Nephron (organoid): ENCODE data around the gene TGFA.

Source experiments
- H3K27ac Mint-ChIP-seq, 3 experiments: 2 replicates each; pipeline ENCODE4 v1.8.0; 2020; ENCODE audit warnings: mixed read lengths in 3 of 3, mild to moderate bottlenecking in 2 of 3, moderate library complexity in 1 of 3
- H3K27me3 Mint-ChIP-seq: 2 replicates; pipeline ENCODE4 v1.8.0; 2021; ENCODE audit warnings: low read depth, mild to moderate bottlenecking, moderate library complexity, mixed read lengths
- H3K36me3 Mint-ChIP-seq: 2 replicates; pipeline ENCODE4 v1.8.0; 2020; ENCODE audit warnings: low read depth, mixed read lengths
- H3K4me1 Mint-ChIP-seq: 2 replicates; pipeline ENCODE4 v1.8.0; 2020; ENCODE audit warnings: mixed read lengths
- H3K4me3 Mint-ChIP-seq, 3 experiments: 2 replicates each; pipeline ENCODE4 v1.8.0; 2020; ENCODE audit warnings: mild to moderate bottlenecking in 3 of 3, mixed read lengths in 3 of 3, moderate library complexity in 2 of 3
- H3K9me3 Mint-ChIP-seq: 2 replicates; pipeline ENCODE4 v1.8.0; 2020; ENCODE audit warnings: mixed read lengths
- TF ChIP-seq, protein P1 (sequence below), 3 experiments: fragments of 200-600 bp; sonication (generic); IDR thresholded peaks; one replicate each; pipeline ENCODE4 v1.5.0; 2021; ENCODE audit warnings: antibody characterized with exemption in 3 of 3; ENCODE audit not compliant: unreplicated experiment in 3 of 3

TGFA gene

DNA sequence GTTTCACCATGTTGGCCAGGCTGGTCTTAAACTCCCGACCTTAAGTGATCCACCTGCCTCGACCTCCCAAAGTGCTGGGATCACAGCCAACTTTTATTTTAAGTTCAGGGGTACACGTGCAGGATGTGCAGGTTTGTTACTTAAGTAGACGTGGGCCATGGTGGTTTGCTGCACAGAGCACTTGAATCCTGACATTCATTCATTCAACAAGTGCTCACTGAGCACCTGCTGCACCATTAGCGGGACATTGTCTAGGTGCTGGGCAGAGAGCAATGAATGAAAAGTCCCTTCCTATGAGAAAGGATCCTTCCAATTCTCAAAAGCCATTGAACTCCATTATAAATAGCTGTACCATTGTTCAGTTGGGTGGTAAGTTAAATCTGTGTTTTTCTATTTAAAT is 31.0 kb downstream of the TGFA start:
- TF ChIP-seq, protein P1, sequence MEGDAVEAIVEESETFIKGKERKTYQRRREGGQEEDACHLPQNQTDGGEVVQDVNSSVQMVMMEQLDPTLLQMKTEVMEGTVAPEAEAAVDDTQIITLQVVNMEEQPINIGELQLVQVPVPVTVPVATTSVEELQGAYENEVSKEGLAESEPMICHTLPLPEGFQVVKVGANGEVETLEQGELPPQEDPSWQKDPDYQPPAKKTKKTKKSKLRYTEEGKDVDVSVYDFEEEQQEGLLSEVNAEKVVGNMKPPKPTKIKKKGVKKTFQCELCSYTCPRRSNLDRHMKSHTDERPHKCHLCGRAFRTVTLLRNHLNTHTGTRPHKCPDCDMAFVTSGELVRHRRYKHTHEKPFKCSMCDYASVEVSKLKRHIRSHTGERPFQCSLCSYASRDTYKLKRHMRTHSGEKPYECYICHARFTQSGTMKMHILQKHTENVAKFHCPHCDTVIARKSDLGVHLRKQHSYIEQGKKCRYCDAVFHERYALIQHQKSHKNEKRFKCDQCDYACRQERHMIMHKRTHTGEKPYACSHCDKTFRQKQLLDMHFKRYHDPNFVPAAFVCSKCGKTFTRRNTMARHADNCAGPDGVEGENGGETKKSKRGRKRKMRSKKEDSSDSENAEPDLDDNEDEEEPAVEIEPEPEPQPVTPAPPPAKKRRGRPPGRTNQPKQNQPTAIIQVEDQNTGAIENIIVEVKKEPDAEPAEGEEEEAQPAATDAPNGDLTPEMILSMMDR (IDR thresholded peaks at IDR 0.05; ENCODE audit: unreplicated experiment in 3 of 3): no peak
- Mint-ChIP-seq H3K4me1 (no peaks in the 10 kb centered on the region), H3K4me3 (no peak overlapping the region), H3K36me3 (no peaks in the 10 kb centered on the region), H3K27me3 (peaks cover 33% of the 10 kb centered on the region), H3K9me3 (no peaks in the 10 kb centered on the region), H3K27ac (no peak overlapping the region)

DNA sequence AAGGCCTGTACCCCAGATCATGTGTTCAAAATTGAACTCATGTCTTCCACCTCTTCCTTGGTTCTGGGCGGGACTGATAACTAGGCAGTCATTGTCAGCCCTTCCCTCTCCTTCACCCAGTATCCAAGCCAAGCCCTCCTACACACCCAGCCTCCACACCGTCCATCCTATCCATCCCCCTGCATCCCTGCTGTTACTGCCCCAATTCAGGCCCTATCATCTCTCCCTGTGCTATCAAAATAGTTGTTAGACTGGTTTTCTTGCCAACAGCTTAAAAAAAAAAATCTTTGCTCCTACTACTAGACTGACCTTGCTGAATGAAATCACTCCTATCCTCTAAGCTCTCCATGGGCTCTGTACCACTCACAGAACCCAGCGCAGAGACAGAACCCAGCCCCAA is 32.8 kb downstream of the TGFA start:
- Mint-ChIP-seq H3K4me1 (peaks cover 7% of the 10 kb centered on the region), H3K27ac (no peak overlapping the region), H3K36me3 (no peaks in the 10 kb centered on the region)

DNA sequence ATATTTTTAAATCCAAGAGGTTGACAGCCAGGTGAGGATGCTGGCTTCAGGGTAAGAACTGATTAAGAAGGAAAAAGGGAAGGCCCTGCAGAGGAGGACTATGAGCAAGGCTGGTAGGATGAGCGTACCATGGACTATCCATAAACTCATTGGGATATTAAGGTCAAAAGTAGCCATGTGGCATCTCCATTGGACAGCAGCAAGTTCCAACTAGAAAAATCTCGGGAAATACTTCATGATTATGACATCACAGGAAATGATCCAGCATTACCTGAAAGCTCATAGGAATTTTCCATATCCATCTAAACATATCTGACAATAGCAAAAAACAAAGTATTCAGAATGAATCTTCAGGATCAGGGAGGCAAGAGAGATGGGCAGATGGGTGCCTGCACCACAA is 34.2 kb downstream of the TGFA start:
- Mint-ChIP-seq H3K4me3 (no peak overlapping the region), H3K27ac (no peak overlapping the region), H3K4me1 (peaks cover 7% of the 10 kb centered on the region), H3K27me3 (peaks cover 57% of the 10 kb centered on the region), H3K9me3 (no peaks in the 10 kb centered on the region), H3K36me3 (no peaks in the 10 kb centered on the region)
- TF ChIP-seq, protein P1 (IDR thresholded peaks at IDR 0.05; ENCODE audit: unreplicated experiment in 3 of 3): no peak

More for the DNA sequence above, 32.8 kb downstream of the TGFA start:
- no peaks in the 10 kb centered on the region for H3K9me3 Mint-ChIP-seq
- H3K4me3 Mint-ChIP-seq: no peak overlapping the region
- TF ChIP-seq, protein P1 (IDR thresholded peaks at IDR 0.05; ENCODE audit: unreplicated experiment in 3 of 3): no peak
- H3K27me3 Mint-ChIP-seq: peaks cover 50% of the 10 kb centered on the region

DNA sequence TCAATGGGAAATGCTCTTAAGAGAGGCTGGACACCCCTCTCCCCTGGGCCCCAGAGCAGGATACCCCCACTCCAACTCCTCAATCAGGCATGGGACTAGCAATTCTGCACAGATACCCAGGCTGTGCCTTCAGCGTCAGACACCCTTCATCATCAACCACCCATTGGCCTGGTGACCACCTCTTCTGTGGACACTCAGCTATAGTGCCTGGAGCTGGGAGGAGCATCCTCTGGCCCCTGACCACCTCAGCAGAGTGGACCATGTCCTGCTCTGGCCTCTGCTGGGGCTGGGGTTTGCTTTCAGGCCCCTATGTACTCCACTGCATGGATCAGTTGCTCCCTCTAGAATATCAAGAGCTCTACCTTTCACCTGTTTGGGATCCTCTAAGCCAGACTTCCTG is 35.1 kb downstream of the TGFA start:
- no peaks in the 10 kb centered on the region for H3K36me3 Mint-ChIP-seq
- H3K4me3 Mint-ChIP-seq: no peak overlapping the region

DNA sequence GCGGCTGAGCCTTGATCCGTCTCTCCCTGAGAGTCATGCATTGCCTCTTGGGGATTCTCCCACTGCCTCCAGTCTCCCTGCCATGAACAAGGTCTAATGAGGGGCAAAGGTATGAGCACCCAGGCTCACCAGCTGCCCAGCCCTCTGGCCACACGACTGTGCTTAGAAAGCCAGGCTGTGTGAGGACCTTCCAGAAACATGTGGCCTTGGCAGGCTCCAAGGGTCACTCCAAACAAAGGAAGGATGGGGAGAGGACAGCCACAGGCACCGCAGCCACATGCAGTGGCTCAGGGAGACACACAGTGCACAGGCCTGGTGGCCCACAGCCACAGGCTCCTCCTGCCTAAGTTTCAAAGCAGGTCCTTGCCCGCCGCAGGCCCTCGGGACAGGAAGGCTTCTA is 35.8 kb downstream of the TGFA start:
- no peaks in the 10 kb centered on the region for H3K36me3 Mint-ChIP-seq
- H3K27me3 Mint-ChIP-seq: peaks cover 62% of the 10 kb centered on the region
- no peak overlapping the region for H3K4me3 Mint-ChIP-seq
- peaks cover 18% of the 10 kb centered on the region for H3K4me1 Mint-ChIP-seq
- TF ChIP-seq, protein P1 (IDR thresholded peaks at IDR 0.05; ENCODE audit: unreplicated experiment in 3 of 3): no peak
- H3K9me3 Mint-ChIP-seq: no peaks in the 10 kb centered on the region
- H3K27ac Mint-ChIP-seq: no peak overlapping the region

More for the DNA sequence above, 35.1 kb downstream of the TGFA start:
- Mint-ChIP-seq H3K9me3 (no peaks in the 10 kb centered on the region), H3K27me3 (peaks cover 59% of the 10 kb centered on the region), H3K4me1 (peaks cover 14% of the 10 kb centered on the region), H3K27ac (no peak overlapping the region)
- TF ChIP-seq, protein P1 (IDR thresholded peaks at IDR 0.05; ENCODE audit: unreplicated experiment in 3 of 3): no peak

DNA sequence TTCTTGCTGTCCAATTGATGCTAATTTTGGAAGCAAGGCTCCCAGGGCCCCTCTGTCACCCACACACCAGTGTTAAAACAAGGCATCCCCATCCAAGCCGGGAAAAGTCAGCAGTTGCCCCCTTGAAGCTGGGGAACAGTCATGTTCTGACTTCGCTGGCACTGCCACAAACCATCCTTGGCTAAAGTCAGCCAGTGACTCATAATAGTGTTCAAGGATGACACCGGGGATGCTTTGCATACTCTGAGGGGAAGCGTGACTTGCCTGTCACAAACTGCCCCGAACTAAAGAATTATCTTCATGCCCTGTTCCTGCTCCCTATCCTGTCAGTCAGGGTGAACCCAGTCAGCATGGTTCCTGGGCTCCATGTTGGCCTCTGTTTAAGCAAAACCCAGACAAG is 37.0 kb downstream of the TGFA start:
- TF ChIP-seq, protein P1 (IDR thresholded peaks at IDR 0.05; ENCODE audit: unreplicated experiment in 3 of 3): no peak
- H3K4me3 Mint-ChIP-seq: no peak overlapping the region
- H3K4me1 Mint-ChIP-seq: peaks cover 18% of the 10 kb centered on the region
- H3K36me3 Mint-ChIP-seq: no peaks in the 10 kb centered on the region
- H3K27me3 Mint-ChIP-seq: peaks cover 59% of the 10 kb centered on the region
- H3K9me3 Mint-ChIP-seq: no peaks in the 10 kb centered on the region
- H3K27ac Mint-ChIP-seq: no peak overlapping the region
